ENCODE results near the gene TMCC1.
A peak's percentile ranks its signal among the peaks of the same experiment; 100 is the strongest.
"Not testable (repeated sequence)": the region's sequence is repeated elsewhere in the genome, so short reads cannot be mapped to it uniquely, and the experiment has no call there.

Gene TMCC1

DNA sequence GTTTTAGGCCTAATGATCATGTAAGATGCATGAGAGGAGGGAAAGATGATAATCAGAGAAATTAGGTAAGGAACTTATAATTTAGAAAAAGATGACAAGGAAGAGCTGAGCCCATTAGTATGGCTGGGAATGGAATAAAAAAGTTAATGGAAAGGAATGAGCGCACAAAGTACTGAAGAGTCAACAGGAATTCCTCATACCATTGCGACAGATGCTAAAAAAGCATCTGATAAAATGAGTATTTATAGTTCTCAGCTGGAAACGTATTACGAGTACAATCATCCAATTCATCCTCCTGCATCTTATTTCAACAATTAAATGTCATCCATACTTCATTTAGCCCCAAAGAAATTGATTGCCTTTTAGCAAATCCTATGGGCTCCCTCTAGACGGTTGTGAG is 58.9 kb downstream of the TMCC1 start:
- DNase-seq: no peak

DNA sequence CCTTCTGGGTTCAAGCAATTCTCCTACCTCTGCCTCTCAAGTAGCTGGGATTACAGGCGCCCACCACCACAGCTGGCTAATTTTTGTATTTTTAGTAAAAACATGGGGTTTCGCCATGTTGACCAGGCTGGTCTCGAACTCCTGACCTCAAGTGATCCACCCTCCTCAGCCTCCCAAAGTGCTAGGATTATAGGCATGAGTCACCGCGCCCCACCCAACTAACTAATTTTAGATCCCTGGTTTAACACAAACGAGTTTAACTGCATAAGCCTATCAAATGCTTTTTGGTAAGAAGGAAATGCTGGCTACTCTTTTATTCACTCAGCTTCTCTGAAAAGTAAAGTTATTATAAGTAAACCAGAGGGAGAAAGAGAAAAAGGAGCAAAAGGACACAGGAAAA is 61.6 kb downstream of the TMCC1 start:
- not testable (repeated sequence) for DNase-seq

DNA sequence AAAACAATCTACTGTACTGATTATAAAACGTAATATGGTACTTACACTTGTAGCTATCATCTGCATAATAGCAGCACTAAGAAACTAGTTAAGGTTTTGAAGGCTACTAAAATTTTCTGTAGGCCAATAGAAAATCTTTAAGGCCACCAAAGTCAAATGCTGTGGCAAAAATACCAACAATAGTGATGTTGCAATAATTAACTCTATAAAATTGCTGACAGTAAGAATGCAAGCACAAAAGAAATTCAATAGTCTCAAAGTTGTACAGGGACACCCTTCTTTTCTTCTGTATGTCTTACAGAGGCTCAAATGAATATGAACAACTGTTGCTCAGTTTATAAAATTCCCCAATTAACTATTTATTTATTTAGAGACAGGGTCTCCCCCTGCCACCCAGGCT is 62.0 kb downstream of the TMCC1 start:
- no peak for DNase-seq

DNA sequence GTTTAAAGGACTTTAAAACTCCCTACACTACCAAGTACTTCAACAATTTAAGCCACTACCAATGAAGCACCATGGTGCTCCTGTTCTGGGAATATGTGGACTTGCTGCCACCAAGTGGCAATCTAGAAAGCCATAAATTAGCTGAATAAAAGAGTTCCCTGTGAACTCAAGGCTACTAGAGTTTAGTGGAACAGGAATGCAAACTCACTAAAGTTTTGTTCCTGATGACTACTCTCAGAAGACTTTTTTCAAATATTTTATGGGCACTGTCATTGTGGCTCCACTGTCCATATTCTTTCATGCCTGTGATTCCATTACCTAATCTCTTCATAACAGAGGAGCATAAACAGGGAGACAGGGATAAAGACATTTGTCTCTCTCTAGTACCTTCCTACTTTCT is 63.9 kb downstream of the TMCC1 start:
- DNase-seq: peak; percentile 88

DNA sequence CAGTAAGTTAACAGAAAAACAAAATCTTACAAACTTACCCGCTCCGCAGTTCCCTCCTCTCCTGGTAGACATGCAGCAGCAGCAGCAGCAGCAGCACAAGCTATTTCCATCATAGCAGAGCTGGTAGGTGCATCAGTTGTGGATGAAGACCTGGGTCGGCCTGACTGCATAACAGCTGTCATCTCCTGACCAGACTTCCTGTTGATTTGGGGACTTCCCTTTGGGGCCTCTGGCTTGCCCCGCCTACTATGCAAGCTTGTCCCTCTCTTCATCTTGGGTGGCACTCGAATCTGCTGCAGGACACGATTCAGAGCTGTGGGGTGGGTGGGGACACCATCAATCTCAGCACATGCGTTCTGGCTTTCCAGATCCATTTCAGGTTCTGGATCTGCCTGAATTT is 65.7 kb downstream of the TMCC1 start:
- DNase-seq: peak; percentile 73

DNA sequence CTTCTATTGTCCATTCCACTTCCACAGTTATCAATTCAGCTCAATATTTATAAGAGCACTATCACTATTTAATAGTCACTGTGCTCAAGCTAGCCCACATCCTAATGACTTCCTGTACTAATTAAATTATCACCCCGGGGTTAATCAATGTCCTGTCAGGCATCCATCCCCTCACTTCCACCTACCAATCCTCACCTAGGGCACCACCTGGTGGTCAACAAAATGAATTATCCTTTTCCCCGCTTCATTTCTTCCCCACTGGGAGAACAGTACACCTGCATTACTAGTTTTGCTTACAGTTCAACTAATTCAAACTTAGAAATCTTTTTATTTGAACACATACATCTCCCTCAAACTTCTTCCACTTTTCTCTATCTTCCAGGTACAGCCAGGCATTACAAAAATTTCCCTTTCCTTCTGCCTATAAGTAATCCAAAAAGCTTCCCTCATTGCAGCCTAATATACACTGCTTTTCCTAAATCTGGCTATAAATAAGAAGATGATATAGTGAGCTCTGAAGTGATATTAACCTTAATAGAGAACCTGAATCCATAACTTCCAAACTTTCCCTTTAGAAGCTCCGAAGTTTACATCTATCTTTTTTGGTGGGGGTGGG is 68.5 kb downstream of the TMCC1 start:
- DNase-seq: peak; percentile 84

DNA sequence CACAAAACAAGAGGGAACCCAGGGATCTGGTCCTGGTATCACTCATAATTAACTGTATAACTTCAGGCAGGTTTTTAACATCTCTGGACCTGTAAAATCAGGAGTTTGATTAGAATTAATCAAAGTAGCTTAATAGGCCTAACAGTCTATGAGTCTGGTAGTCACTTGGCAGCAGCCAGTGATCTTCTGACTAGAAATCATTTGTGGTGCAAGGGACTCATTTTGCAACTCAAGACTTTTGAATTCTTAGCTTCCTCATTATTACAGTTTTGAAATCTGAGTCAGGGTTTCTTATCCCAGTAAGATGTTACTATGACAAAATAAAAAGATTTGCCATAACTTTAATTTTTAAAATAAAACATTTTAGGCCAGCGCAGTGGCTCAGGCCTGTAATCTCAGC is 70.8 kb downstream of the TMCC1 start:
- peak; percentile 57 for DNase-seq

DNA sequence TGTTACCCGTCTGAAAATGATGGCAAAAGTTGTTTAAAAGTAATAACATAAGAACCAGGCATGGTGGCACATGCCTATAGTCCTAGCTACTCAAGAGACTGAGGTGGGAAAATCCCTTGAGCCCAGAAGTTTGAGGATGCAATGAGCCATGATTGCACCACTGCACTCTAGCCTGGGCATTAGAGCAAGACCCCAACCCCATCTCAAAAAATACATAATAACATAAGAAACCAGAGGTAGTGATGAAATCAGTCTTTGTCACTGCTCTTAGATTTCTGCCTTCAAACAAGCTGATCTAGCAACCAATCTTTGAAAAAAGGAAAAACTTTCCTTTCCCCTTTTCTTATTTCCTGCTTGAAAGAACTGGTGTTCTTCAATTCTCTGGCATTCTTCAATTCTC is 71.3 kb downstream of the TMCC1 start:
- no peak for DNase-seq

DNA sequence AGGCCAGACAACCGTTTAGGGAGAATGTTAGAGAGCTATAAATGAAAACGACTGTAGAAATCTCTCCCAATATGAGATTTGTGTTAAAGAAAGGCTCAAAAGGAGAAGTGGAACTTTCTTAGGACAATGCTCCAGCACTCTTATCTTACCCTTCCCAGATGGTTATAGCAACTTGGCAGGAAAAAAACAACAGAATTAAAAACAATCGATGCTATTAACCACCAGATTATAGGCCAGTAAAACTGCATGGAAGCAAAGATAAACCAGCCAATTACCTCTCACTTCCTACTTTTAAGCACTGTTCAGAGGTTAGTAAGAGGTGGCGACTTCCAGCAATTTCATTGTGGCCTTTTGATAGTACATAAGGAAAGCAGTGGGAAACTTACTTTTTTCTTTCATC is 72.9 kb downstream of the TMCC1 start:
- peak; percentile 67 for DNase-seq

DNA sequence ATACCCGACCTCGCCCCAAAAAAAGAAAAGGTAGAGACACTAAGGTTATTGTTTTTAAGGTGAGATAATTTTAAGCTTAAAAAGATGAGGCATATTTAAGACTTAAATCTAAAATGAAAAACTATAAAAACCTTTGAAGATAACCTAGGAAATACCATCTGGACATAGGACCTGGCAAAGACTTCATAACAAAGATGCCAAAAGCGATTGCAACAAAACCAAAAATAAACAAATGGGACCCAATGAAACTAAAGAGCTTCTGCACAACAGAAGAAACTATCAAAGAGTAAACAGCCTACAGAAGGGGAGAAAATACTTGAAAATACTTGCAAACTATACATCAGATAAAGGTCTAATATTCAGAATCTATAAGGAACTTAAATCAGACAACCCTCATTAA is 80.9 kb downstream of the TMCC1 start:
- no peak for DNase-seq

DNA sequence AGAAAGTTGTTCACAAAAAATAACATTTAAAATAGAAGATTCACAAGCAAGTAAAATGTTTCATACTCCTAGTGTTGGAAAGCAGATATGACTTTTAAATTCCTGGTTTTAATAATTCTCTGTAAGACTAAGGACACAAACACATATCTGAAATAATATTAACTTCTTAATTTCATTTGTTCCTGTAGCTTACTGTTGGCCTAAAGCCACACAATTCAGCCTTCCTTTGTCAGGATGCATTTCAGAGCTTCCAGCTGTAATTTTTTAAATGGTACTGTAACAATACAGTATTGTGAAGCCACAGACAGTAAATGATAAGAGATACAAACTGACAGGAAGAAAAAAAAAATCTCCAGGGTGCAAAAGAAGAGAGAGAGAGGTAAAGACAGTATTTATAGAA is 84.2 kb downstream of the TMCC1 start:
- DNase-seq: no peak

DNA sequence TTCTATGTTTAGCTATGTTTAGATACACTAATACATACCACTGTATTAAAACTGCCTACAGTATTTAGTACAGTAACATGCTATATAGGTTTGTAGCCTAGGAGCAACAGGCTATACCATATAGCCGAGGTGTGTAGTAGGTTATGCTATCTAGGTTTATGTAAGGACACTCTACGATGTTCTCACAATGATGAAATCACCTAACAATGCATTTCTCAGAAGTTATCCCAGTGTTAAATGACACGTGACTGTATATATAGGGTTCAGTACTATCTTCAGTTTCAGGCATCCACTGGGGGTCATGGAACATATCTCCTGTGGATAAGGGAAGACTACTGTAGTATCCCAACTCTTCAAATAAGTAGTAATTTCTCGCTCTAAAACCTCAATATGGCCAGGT is 97.4 kb downstream of the TMCC1 start:
- DNase-seq: no peak

DNA sequence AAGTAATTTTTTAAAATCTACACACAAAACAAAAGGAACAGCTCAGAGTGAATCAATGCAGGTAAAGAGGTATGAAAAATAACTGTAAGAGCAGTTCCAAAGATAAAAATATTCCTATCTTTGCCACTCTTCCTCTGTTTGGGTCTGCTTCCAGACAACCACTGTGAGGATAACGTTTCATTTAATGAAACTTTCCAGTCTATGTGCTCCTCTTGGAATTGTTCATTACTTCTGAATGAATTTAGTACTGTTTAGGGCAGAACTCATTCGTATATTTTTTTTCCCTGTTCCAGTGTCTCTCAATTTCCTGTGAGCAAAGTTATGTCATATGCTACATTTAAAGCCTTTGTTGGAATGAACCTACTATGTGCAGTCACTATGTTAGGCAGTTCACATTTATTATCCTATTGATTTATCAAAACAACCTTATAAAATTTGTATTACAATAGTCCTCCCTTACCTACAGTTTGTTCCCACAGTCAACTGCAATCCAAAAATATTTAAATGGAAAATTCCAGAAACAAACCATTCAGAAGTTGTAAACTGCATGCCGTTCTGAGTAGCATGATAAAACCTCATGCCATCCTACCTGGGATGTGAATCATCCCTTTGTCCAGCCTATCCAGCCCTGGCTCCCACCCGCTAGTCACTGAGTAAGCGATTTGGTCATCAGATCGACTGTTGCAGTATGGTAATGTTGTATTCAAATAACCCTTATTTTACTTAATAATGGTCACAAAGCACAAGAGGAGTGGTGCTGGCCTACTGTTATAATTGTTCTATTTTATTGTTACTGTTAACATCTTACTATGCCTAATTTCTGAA is 98.1 kb downstream of the TMCC1 start:
- no peak for DNase-seq

DNA sequence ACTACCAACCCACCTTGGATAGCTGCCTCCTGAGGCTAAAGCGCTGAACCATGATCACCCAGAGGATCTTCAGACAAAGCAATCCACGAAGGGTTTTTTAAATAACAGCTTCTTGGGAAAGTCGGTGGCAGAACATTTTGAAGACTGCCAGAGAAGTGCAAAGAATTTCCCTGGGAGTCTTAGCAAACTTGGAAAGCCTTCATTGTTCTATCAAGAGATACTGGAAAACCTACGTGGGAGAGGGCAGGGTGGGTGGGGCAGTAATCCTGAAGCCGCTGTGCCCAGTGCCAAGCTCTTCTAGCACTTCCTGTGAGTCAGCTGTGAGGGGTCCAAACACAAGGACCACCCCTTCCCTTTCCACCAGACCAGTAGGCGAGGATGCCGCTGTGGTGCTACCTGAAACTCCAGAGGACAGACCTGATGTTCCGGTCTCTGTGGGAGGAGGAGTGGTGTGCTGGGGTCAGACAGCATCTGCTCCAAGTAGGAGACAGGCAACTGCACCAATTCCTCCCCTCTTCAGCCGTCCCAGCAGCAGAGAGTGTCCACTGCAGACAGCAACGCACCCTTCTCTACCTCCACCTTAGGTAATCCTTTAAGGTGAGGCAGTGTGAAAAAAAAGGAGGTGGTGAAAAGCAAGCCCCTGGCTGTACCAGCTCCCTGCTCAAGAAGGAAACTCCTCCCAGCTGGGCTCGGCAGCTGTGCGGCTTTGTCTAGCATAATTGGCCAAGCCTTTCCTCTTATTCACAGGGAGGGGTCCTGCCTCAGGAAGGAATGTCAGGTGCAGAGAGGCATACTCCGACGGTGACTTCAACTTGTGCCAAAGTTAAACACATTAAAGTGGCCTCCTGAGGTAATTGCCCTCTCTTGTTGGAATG is 99.0 kb downstream of the TMCC1 start:
- peak; percentile 58 for DNase-seq

DNA sequence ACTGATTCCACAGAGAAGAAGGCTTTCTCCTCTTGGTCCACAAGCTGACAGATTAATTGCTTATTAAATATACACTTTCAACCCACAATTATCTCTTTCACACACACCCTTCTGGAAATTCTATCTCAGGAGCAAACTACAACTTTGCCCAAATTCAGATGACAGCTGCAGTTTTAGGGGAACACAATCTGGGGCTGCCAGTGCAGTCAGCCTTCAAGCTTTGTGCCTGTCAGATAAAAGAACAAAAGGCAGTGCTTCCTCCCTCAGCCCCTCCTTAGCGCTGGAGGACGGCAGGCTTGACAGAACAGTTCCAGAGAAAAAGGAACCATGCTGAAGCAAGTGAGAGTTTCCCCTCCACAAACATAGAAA is 99.6 kb downstream of the TMCC1 start:
- peak; percentile 94 for DNase-seq

DNA sequence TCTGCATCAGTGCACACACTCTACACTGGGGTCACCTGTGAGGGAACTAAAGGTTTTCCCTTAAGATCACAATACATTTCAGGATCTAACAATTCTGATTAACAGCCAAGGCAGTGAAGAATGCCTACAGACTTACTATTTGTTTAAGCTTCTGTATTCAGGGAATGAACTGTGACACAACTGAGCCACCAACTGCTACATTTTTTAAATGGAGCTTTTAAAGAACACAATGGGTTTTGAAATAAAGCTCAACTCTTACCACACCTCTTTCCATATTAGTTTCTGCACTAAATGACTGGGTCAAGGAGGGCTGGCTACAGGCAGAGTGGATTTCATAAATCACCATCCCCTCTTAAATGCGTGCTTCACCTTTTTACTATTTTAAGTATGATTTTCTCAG is 100.2 kb downstream of the TMCC1 start:
- peak; percentile 29 for DNase-seq

DNA sequence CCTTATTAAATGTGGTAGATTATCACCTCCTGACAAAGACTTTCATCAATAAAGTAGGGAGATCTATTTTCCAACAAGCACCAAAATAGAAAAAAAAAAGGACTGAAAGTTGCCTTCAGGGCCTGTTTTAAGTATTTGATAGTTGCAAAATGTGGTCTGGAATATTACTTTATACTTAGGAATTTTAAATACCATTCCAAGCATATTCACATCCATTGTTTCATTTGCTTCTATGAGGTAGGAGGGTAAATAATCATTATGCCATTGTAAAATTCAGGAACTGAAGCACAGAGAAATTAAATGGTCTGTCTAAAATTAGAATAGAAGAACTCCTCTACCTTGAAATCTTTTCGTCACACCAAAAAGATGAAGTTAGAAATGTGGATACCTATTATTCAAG is 110.0 kb downstream of the TMCC1 start:
- no peak for DNase-seq

DNA sequence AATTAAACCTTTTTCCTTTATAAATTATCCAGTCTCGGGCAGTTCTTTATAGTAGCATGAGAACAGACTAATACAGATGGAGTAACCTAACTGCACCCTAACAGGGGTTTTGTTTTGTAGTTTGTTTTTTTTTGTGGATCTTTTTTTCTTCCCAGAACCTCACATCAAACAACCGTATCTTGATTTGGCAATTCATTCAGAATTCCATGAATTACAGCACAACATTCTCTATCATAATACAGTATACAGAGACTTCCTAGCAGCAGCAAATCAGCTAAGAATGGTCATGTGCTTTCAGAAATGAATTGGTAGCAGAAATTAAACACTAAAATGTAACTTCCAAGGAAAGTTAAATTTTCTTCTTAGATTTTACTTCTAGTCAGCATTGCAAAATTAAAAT is 114.6 kb downstream of the TMCC1 start:
- DNase-seq: no peak

DNA sequence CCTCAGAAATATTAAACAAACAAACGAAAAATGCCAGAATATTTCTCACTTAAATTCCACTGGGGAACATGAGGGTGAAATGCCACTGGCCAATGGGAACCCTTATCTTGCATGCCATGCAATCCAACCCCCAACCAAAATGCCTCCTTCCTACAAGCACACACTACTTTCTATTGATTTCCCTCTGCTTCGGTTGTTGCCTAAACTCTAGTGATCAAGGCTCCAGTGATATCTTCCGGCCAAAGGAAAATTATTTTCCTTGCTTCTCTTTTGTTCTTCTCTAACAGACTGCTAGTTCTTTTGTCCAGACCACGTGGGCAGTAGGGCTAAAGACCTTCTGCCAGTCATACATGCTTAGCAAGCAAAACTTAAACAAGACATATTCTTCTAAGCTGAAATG is 115.7 kb downstream of the TMCC1 start:
- no peak for DNase-seq

DNA sequence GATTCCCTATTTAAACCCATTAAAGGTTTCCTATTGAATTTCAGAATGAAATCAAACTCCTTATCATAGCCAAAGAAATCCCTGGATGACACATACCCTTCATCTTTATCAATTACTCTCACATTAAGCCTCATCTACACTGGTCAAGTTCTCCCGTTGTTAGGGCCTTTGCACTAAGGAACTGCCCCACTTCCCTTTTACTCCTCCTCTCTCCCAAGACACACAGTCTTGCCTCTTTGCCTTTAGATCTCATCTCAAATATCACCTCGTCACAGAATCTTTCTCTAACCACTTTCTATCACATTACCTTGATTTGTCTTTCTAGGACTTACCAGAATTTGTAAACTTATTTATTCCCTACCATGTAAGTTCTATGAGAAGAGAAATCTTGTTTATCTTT is 117.6 kb downstream of the TMCC1 start:
- no peak for DNase-seq

DNA sequence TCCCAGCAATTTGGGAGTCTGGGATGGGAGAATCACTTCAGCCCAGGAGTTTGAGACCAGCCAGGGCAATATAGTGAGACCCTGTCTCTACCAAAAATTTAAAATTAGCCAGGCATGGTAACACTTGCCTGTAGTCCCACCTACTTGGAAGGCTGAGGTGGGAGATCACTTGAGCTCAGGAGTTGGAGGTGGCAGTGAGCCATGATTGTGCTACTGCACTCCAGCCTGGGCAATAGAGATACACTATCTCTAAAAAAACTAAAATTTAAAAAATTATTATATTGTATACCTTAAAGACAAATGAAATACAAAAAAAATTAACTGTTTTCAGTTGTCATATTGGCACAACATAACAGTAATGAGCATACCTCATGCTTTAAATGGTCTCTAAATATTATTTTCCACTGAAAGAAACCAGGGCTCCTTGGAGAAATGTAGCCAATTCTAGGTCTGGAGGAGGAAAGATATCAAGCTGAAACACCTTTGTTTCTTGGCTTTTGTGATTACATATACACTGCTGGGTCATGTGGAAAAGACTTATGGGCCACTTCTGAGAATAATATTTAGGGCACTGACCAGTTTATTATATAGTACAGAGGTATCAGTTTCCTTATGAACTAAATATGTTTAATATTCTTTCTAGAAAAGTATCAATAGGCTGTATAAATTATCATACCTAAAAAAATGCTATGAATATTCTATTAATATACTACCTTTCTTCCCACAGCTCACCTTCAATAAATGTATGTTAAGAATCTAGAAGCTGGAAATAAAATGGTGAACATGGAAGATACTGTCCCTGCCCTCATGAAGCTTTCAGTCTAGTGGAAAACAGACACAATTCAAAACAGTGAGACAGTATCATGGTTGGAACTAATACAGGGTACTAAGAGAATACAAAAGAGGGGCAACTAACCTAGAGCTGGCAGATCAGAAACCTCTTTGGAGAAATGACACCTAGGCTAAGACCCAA is 119.5 kb downstream of the TMCC1 start:
- DNase-seq: peak; percentile 57

DNA sequence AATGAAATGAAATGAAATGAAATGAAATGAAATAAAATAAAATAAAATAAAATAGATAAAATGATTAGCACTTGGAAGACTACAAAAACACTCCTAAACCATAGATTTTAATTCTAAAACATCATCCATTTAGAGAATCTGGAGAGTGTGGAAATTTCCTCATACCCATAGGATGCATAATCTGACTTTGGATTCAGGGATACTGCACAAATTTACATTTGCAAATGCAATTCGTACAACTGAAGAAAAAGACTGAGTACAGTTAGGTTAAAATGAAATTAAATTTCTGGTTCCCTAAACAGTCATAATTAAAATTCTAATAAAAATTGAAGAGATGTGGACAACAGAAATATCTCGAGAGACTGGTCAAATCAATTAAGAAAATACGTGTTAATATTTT is 122.9 kb downstream of the TMCC1 start:
- DNase-seq: no peak

DNA sequence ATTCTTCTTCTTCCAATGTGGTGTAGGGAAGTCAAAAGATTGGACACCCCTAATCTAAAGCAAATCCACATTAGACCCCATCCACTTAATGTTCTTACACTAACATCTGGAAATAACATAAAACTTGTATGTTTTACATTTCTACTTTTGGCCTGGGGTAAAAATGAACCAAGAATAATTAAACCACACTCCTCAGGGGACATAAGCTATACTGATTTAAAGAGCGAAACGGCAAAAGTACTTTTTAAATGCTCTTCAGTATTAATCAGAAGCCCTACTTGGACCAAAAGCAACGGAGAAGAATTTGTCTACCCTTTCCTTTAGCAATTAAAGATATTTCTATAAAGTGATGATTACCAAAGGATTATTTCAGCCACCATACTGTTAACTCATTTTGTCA is 123.9 kb downstream of the TMCC1 start:
- no peak for DNase-seq

Measured in hematopoietic multipotent progenitor cell treated with erythropoietin and hydrocortisone succinate and interleukin-3 and kit ligand, for 4 days (in vitro differentiated cells).